ENCODE results near the gene SPATA16. TPM values are rescaled to one million over a fixed set of nuclear protein-coding genes. Genes with fewer than 3 reads are reported as not detected.

The SPATA16 gene
- total and polyA plus RNA-seq, 2 of the 13 experiments (the other 11 are each of a cell fraction or from before 2014, with no cell fraction given), result not detected

GRCh38 chr3:172911142-172911541 is 229.9 kb downstream of the SPATA16 start:
- in situ Hi-C loops (cut with HindIII; ENCODE audit: extremely low pct_ligation_motif_present, low pct_unique_long_range_greater_than_20kb) (no loop called here), intact Hi-C loops (cut with micrococcal nuclease; ENCODE audit: unreplicated experiment) (no loop called here)
- Histone ChIP-seq H3K4me2 (ENCODE audit: low read depth, low read length) (no peak overlapping the region), H3K9me3 (ENCODE audit: low read length) (no peaks in the 10 kb centered on the region), H3K9ac (ENCODE audit: insufficient read depth, low read depth, low read length) (no peak overlapping the region), H4K20me1 (ENCODE audit: insufficient read depth, low read length) (no peaks in the 10 kb centered on the region), H3K27ac (ENCODE audit: extremely low read length, insufficient read depth, low read length) (no peak overlapping the region), H3K4me3 (replicated peaks in 1 of 3; ENCODE audit: insufficient read depth in 1 of 3, low read depth in 2 of 3, low read length in 3 of 3) (no peak overlapping the region), H2AFZ (ENCODE audit: low read length) (no peak overlapping the region), H3K4me1 (ENCODE audit: insufficient read depth, low read length) (no peaks in the 10 kb centered on the region), H3K79me2 (ENCODE audit: insufficient read depth, low read length) (no peaks in the 10 kb centered on the region), H3K36me3 (replicated peaks in 1 of 2; ENCODE audit: control insufficient read depth in 1 of 2, insufficient read depth in 2 of 2, low read length in 2 of 2) (no peaks in the 10 kb centered on the region), H3K27me3 (ENCODE audit: control insufficient read depth in 1 of 2, insufficient read depth in 2 of 2, low read length in 2 of 2) (peaks cover 0 to 9% of the 10 kb centered on the region in 2 experiments; a peak in 2 of 5 replicates)
- 17% methylated on average over 3 of the region's 3 CpGs for WGBS (ENCODE audit: low lambda C conversion rate)
- no peak for FAIRE-seq
- BruUV-seq (replicated peaks), result no TSS peak
- no peak for ATAC-seq
- DNase-seq (ENCODE audit: low spot score), result no peak
- TF ChIP-seq HNRNPH1 (optimal IDR thresholded peaks at IDR 0.05; ENCODE audit: low read depth, low read length) (no peak), KLF15 (CRISPR knock-in tag; IDR thresholded peaks at IDR 0.05; ENCODE audit: borderline replicate concordance) (no peak), PBX2 (CRISPR knock-in tag; IDR thresholded peaks at IDR 0.05) (no peak), GABPB1 (CRISPR knock-in tag; IDR thresholded peaks at IDR 0.05) (no peak), ZEB1 (IDR thresholded peaks at IDR 0.05; ENCODE audit: insufficient replicate concordance, low read depth) (no peak), RBM39 (IDR thresholded peaks at IDR 0.05; ENCODE audit: low read depth, low read length, poor library complexity, severe bottlenecking) (no peak)
- ChIA-PET POLR2A (no interaction called here), CTCF (ENCODE audit: low intra/inter-chr PET ratio, low total read pairs) (no interaction called here)

GRCh38 chr3:172908771-172909270 is 232.2 kb downstream of the SPATA16 start:
- Histone ChIP-seq H3K27ac (ENCODE audit: extremely low read length, insufficient read depth, low read length) (no peak overlapping the region), H2AFZ (ENCODE audit: low read length) (no peak overlapping the region), H3K36me3 (replicated peaks in 1 of 2; ENCODE audit: control insufficient read depth in 1 of 2, insufficient read depth in 2 of 2, low read length in 2 of 2) (no peaks in the 10 kb centered on the region), H3K4me1 (ENCODE audit: insufficient read depth, low read length) (no peaks in the 10 kb centered on the region), H3K4me2 (ENCODE audit: low read depth, low read length) (no peak overlapping the region), H3K27me3 (ENCODE audit: control insufficient read depth in 1 of 2, insufficient read depth in 2 of 2, low read length in 2 of 2) (peaks cover 0 to 13% of the 10 kb centered on the region in 2 experiments; a peak in 2 of 5 replicates), H3K9ac (ENCODE audit: insufficient read depth, low read depth, low read length) (no peak overlapping the region), H3K4me3 (replicated peaks in 1 of 3; ENCODE audit: insufficient read depth in 1 of 3, low read depth in 2 of 3, low read length in 3 of 3) (no peak overlapping the region), H3K9me3 (ENCODE audit: low read length) (no peaks in the 10 kb centered on the region), H3K79me2 (ENCODE audit: insufficient read depth, low read length) (no peaks in the 10 kb centered on the region), H4K20me1 (ENCODE audit: insufficient read depth, low read length) (no peaks in the 10 kb centered on the region)
- ChIA-PET POLR2A (no interaction called here), CTCF (ENCODE audit: low intra/inter-chr PET ratio, low total read pairs) (no interaction called here)
- in situ Hi-C loops (cut with HindIII; ENCODE audit: extremely low pct_ligation_motif_present, low pct_unique_long_range_greater_than_20kb) (no loop called here), intact Hi-C loops (cut with micrococcal nuclease; ENCODE audit: unreplicated experiment) (no loop called here)
- ATAC-seq, result no peak
- BruUV-seq (replicated peaks), result no TSS peak
- DNase-seq (ENCODE audit: low spot score), result no peak
- no peak for FAIRE-seq
- 25% methylated on average over 2 of the region's 2 CpGs for WGBS (ENCODE audit: low lambda C conversion rate)
- no peak for TF ChIP-seq ZNF281 (CRISPR knock-in tag; IDR thresholded peaks at IDR 0.05; ENCODE audit: borderline replicate concordance)
- no peak for TF ChIP-seq PAWR (CRISPR knock-in tag; IDR thresholded peaks at IDR 0.05; ENCODE audit: borderline replicate concordance)
- no peak for TF ChIP-seq ZFP36L2 (CRISPR knock-in tag; IDR thresholded peaks at IDR 0.05)
- no peak for TF ChIP-seq GFI1 (CRISPR knock-in tag; IDR thresholded peaks at IDR 0.05; ENCODE audit: borderline replicate concordance)
- no peak for TF ChIP-seq KLF11 (CRISPR knock-in tag; IDR thresholded peaks at IDR 0.05)
- no peak for TF ChIP-seq KAT7 (CRISPR knock-in tag; IDR thresholded peaks at IDR 0.05; ENCODE audit: borderline replicate concordance)
- TF ChIP-seq ZSCAN31 (CRISPR knock-in tag; IDR thresholded peaks at IDR 0.05; ENCODE audit: low read depth), result no peak
- TF ChIP-seq RBFOX2 (IDR thresholded peaks at IDR 0.05; ENCODE audit: low read depth, low read length), result no peak
- TF ChIP-seq MEIS2 (CRISPR knock-in tag; IDR thresholded peaks at IDR 0.05), result no peak
- TF ChIP-seq SP2 (CRISPR knock-in tag; IDR thresholded peaks at IDR 0.05), result no peak
- TF ChIP-seq ZSCAN20 (CRISPR knock-in tag; IDR thresholded peaks at IDR 0.05; ENCODE audit: borderline replicate concordance), result no peak
